HG03378 (cell line): ENCODE data around the gene AHCYL1.

Experiments used
- ATAC-seq: cut with Tn5 transposase; IDR thresholded peaks from one replicate; pipeline ENCODE4 v1.9.1; 2021; ENCODE audit warnings: mild to moderate bottlenecking, moderate library complexity; ENCODE audit not compliant: unreplicated experiment

AHCYL1 gene

GRCh38 chr1:109975718-109976117, 8.8 kb upstream of the AHCYL1 start:
- no peak for ATAC-seq

DNA sequence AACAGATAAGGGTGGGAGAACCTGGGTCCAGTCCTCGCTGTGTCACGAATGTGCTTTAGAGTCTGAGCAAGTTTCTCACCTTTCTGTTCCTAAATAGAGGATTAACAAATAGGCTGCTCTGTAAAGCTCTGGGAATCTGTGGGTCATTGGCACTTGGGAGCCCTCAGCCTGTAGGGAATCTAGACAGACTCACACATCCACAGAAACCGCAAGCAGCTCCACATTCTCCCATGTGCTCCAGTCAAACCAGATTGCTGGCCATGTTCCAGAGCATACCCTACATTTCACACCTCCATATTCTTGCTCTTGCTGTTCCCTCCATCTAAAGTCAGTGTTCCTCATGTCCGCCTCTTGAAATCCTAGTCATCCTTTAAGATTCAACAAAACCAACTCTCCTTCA, 7.8 kb upstream of the AHCYL1 start:
- no peak for ATAC-seq

GRCh38 chr1:109977225-109977624, 7.3 kb upstream of the AHCYL1 start:
- no peak for ATAC-seq

GRCh38 chr1:109977657-109978378, 6.7 kb upstream of the AHCYL1 start:
- ATAC-seq = no peak

GRCh38 chr1:109978761-109979488, 5.6 kb upstream of the AHCYL1 start:
- ATAC-seq = no peak

DNA sequence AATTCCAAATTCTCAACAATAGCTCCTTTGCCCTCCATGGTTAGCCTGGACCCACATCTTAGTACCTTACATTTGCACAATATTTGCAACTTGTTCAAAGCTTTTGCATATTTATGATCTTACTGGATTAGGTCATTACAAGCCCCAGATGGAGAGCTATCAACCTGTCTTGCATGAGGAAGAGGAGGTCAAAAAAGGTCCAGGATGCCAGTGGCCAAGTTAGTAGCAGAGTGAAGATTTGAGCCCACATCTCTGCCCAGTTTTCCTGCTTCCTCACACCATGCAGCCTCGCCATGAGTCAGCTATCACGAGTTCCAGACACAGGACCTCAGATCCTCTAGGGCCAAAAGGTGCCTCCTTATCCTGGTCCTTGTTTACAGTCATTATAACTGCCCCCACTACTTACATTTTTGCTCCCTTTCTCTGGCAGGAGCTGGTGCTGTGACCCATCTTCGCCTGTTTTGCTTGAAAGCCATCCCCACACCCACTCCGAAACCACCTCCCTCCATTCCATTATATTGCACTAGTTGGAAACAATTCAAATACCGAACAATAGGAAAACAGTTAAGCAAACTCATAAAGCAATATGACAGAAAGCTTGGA, 5.0 kb upstream of the AHCYL1 start:
- ATAC-seq = no peak

DNA sequence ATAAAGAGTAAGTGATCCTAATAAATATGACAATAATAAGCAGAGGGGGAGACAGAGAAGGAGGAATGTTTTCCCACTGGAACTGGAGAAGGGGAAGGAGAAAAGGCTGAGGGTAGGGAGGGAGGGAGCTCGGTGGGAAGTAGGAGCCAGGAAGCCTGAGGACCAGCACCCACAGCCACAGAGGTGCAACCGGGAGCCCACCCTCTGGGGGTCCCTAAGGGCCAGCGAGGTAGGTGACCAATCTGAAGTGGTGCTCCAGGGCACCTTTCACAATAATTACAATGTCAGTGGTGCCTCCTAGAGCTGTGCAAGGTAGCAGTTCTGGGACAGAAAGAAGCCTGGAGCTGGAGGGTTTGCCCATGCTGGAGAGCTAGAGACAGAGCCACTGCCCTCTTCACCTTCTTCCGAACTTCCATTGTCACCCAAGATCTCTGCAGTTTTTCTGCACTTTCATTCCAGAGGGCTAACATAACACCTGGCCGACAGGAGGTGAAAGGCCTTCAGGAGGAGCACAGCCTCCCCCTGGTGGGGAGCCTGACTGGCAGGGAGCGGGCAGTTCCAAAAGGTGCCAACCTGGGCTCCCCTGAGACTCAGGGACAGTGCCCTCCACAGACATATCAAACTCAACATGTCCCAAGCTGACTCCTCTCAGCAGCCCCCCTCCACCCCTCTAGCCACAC, 4.1 kb upstream of the AHCYL1 start:
- ATAC-seq = no peak

GRCh38 chr1:109981004-109981335, 3.6 kb upstream of the AHCYL1 start:
- no peak for ATAC-seq

DNA sequence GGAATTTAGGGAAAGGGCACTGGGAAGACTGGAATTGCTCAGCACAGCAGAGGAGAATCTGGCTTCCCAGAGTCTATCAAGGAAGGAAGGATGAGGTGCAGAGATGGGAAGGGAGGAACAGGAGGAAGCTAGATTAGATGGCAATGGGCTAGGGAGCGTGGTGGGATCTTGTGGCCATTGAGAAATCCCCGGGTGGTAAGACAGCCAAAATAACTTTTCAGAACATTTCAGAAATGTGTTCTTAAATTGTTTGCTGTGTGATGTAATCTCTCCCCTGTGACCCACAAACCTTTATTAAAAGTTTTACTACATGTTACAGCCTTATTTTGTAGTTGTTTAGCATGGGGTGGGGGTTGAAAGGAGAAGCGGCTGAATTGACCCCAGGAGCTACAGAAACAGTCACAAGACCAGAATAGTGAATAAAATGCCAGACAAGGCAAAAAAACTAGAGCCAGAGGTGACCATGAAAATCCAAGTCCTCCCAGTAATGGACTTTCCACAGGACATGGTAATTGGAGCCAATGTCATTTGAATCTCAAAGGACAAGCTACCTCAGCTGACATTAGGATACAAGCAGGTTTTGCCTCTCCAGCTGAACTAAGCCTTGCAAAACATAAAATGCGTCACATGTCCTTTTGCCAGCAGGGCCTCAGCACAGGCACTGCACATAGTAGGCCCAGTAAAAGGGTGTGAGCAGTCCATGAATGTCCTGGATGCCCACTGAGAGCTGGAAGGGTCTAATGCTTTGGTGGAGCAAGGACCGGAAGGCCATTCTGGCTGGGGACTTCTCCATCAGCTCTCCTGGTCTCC, 980 bp upstream of the AHCYL1 start:
- no peak for ATAC-seq

DNA sequence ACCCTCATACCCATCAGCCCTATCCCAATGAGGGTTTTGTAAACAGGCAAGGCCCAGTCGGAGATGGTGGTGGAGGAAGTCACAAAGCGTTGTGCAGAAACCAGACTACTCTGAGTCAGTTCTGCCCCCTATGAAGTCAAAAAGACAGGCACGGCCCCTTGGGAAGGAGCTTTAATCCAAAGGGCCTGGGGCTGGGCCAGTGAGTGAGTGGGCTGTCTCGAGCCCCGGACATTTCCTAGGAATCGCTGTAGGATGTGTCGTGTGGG, 442 bp upstream of the AHCYL1 start:
- no peak for ATAC-seq

DNA sequence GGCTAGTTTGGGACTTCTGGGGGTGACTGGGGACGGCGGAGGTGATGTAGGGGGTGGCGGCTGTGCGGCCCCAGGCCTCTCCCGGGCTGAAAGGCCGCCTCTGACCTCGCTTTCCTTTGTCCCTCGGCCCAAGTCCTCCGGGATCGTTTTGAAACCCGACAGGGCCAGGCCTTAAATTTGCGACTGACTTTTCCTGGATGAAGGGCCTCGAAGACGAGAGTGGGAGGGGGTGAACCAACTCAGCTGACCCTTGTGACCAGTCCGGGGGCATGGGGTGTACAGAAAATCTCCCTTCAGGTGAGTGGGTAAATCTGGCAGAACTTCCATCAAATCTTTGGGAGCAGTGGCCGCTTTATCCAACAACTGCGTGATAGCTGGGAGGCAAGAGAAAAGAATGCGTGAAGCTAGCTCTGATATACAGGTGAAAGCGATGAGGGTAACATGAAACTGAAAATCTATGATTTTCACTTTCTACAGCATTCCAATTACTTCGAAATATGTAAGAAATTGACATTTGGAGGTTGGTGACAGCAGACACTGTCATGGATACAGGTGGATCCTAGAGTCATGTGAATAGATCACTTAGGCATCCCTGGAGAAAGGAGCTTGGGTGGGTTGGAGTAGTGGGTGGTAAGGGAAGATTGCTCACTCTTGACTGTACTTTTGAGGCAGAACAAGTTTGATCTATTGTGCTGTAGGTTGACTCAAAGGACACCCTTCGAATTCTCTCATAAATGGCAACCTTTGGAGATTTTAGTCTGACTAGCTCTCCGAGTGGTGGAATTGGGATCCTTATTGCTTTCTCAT, 885 bp downstream of the AHCYL1 start:
- no peak for ATAC-seq

DNA sequence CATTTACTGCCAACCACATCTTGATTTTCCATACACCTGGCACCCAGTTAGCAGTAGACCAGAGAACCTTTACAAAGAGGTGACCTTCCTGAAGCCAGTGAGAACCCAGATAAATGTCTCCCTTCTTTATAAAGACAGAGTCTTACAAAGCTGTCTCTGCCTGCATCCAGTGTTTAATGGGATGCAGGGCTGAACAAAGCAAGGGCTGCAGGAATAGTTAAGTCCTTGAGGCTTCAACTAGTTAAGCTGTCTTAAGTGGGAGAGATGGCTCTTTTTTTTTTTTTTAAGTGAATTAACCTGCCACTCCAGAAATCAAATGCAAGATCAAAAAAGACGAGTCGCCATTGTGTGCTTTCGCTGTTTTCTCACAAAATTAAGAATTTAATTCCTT, 1.5 kb downstream of the AHCYL1 start:
- no peak for ATAC-seq

DNA sequence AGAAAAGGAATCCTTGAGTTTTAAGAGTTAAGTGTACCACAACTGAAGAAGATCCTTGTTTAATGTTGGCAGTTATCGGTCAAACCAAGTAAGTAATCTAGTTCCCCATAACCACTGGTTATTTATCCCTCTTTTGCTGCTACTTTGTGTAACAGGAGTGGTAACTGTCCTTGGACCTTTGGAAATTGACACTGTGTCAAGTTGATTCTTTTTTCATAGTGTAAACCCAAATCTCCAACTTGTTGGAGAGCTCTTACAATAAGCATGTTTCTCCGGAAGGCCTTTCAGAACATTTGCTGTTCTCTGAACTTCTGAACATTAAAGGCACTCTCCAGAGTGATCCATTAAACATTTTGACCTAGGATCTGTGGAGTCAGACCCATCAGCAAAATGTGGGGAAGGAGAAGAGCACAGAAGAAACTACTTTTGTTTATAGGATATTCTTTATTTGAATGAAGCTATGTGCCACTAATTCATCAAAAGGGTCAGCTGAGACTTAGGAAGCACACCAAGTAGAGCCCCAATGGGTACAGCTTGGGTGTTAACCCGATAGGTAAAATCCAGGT, 3.9 kb downstream of the AHCYL1 start:
- no peak for ATAC-seq

DNA sequence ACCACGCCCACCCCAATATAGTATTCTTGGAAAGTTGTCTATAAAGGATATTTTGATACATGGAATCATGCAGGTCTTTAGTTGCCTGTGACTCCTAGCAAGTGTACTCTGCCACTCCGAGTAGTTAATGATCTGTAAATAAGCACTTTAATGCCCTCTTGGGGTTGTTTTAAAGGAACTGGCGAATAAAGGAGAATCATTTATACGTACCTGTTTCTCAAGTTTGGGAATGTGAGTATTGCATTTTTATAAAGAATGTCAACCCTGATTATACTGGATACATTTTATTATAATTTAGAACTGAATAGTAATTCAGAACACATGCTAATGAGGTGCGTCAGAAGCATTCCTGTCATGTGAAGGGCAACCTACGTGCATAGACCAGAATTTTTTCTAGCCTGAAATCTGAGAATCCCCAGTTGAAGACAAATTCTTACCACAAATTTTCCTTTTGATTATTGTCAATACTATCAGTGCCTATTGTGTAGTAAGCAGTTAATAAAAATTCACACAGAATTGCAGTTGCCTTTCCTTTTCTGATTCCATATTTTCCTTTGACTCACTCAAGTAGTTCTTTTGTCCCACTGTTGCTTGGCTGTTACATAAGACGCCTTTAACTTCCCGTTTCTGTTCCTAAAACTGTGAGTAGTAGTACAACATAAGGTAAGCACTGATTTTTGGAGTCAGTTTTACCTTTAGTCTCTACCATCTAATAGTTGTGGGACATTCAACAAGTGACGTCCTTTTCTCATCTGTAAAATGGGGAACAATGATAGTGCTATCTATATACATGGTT, 5.1 kb downstream of the AHCYL1 start:
- ATAC-seq = no peak

GRCh38 chr1:109990302-109990653, 5.7 kb downstream of the AHCYL1 start:
- no peak for ATAC-seq

DNA sequence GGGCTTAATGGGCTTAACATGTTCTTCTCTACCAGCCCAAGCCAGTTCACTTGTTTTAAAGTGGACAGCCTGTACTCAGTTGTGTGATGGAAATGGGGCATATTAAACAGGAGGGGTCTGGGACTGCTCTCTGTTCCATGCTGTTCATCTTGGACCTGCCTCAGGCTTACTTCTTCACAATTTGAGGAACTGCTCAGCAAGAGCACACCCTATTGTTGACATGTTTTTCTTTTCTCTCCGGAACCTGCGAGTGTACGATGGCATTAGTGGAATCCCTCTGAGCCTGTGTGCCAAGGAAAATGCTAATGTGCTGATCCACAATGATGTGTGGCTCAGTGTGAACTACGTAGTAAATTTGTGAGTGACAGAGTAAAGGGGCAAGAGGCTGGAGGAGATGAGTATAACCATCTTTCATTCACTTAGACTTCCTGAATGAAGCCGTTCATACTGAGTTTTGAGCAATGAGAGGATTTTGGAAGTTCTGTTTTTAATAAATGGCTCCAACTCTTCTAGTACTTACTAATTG, 6.9 kb downstream of the AHCYL1 start:
- no peak for ATAC-seq

GRCh38 chr1:109993885-109994284, 9.3 kb downstream of the AHCYL1 start:
- ATAC-seq = no peak

- no peak for ATAC-seq
Measured at GRCh38 chr1:109994654-109995053, 10.1 kb downstream of the AHCYL1 start.

DNA sequence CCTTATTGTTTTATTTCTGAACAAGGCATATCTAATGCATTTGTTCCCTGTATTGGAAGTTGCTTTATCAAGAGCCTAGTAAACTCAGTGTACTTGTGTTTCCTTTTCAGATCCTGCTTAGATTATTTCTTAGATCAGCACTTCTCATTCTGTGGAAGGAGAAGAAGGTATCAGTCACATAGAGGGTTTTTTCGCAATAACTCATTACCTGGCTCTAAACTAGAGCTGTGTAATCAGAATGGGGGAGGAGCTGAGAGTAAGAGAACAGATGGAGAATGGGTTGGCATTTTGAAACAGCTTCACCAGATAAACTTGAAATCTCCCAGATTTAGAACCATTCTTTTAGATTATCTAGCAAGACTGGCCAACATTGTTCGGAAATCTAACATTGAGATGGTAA, 11.0 kb downstream of the AHCYL1 start:
- no peak for ATAC-seq
